Glomerular endothelial cell (primary cell): Measurements from ENCODE around the gene OMP. TPM values are rescaled to one million over a fixed set of nuclear protein-coding genes. Genes with fewer than 3 reads are reported as not detected.

Source experiments
- DNase-seq: peaks from one replicate; pipeline ENCODE4 v3.0.0-alpha.2; 2011; ENCODE audit warnings: low read depth, low spot score; ENCODE audit errors: extremely low read depth
- total RNA-seq: library from RNA; depleted of rRNA; stranded (reverse); fragments of >200 nt; gene quantifications from 2 replicates; pipeline ENCODE4 v1.2.3, GENCODE V29; 2015

Gene OMP
- total RNA-seq, 1 donor from 2014 or later = not detected

DNA sequence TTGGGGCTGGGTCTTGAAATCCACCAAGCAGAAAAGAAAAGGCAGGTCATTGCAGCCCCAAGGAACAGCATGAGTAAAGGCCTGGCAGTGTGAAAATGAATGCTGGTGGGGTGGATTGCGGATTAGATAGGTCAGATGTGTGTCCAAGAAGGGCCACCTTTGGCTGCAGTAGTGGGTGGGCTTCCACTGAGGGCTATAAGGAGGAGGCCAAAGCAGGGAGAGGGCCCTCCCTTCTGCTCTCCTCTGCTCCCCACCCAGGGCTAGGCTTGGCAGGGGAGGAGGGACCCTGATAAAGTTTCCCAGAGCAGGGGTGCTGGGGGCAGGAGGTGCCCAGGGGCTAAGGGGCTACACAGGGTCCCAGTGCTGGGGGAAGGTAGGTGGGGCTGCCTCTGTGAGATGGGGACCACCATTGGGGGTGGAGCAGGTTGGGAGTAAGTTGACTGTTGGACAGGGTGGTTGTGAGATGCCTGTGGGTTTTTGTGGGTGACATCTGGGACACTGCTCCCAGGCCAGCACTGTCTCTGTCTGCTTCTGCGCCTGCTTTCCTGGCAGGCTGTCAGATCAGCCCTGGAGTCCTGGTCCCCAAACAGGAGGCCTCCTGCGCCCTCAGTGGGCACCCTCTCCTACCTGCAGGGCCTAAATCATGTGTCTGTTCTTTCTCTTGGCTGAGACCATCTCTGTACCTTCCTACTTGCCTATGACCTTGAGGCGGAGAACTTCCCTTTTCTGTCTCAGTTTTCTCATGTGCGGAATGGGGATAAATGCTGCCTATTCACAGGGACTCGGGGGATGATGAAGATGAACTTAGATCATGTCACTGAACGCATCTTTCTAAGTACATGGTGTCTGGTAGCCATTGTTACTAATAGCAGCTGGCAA lies 33.9 kb upstream of the OMP start:
- no peak for DNase-seq

DNA sequence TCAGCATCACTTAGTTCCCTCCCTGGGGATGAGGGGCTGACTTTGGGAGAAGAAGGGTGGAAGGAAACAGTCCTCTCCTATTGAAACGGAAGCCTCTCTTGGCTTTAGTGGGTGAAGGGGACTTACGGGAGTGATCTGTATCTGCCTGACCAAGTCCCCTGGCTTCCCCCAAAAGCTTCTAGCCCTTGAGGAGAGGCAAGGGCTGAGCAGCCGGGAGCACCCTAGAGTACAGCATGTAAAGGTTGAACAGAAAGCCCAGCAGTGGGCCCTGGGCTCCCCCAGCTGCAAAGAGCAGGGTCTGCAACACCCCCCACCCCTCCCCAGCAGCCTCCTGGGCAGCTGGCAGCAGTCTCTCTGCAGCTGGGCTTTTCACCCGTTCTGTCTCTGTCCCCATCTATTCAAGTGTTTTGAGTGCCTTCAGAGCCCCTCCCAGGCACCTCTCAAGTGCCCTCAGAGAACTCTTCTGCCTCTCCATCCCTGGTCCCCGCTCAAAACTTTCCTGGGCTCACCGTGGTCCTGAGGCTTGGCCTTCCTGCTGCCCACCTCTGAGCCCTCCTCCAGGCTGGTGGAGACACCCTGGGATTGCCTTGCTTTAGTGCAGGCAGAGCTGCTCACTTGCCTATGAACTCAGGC lies 33.2 kb upstream of the OMP start:
- DNase-seq = no peak

DNA sequence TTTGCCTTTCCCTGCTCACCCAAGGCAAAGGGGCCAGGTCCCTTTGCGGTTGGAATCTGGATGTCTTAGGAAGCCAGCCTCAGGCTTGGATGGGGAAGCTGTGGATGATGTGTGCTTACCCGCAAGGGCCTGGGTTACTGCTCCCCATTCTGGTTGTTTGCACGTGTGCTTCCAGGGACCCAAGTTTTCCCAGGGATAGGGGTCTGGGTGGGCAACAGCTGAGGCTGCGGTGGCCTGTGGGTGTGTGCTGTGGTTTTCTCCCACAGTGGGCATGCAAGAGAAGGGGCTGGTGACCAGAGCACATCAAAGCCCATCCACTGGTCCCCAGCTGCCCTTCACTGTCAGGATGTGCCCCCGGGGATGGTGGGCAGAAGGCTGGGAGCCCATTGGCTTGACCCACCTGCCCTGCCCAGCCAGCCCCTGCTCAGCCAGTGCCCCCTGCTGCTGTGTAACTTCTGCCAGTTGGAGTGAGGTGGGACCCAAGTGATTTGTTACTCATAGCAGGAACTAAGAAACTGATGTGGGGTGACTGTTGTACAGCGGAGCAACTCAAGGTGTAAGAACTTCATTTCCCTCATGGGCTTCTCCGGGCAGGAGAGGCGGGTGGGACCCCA lies 32.6 kb upstream of the OMP start:
- DNase-seq = no peak

DNA sequence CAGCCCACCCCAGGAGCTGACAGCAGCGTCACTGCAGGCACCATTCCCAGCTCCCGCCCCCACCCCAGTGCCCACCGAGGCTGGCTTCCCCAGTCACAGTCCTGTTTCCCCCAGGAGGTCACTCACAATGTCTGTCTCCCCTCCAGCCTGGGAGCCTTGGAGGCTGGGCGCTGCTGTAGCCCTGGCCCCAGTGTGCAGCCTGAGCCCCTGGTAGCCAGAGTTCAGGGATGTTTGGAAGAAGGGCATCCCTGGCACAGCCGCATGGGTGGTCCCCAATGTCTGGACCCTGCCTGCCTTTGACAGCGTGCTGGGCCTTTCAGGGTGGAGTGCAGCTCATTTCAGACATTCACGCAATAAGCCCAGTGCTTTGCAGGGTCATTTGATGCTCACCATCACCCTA lies 31.6 kb upstream of the OMP start:
- no peak for DNase-seq

DNA sequence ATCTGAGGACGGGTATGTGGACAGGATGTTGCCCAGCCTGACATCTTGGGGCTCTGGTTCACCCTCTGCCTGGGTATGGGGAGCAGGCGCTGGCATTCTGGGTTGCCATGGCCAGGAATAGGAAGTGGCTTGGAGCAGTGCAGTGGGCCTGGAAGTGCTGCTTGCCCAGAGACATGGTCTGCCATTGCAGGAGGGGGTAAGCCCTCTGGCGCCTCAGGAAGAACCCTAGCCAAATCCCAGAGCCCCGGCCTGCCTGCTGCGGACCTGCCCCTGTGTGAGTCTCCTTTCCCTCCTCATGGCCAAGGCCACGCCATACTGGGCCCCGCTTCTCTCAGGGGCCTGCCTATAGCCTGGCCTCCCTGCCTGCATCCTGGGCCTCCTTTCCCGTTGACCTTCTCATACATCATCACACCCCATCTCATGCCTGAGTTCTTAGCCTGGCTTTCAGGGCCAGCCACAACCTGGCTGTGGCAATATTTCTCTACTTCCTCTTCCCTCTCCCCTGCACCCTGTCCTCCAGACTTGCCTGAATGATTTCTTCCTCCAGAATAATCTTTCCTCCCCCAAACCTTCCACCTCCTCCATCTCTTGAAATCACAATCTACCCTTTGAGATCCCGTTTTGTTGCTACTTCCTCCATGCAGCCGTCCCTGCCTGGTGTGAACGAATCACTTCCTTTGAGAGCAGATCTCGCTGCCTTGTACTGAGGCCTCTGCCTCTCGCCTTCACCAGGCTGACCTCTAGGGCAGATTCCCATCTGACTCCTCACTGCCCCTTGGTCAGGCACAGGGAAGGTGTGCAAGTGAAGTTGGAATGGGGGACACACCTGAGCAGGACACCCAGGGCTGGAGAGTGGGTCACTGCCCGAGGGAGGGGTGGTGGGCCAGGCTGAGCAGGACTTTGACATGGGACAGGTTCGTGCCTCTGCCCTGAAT lies 30.7 kb upstream of the OMP start:
- no peak for DNase-seq

DNA sequence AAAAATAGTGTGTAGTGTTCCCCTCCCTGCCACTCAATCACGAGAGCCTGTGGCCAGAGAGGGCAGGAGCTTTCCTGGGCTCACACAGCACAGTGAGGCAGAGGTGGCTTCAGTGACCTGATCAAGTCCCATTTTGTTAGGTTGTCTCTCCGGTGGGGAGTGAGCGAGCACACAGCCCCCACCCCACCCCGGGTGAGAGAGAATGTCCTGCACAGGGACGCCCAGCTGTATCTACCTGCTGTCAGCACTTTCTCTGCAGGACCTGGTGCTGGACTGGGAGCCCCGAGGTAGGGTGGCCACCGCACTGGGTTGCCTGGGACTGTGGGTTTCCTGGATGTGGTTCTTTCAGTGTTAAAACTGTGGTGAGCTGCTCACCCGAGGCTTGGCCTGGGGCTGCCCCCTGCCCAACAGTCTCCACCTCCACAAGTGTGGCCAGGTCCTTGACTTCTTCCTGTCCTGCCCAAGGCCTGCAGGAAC lies 29.8 kb upstream of the OMP start:
- DNase-seq = no peak

DNA sequence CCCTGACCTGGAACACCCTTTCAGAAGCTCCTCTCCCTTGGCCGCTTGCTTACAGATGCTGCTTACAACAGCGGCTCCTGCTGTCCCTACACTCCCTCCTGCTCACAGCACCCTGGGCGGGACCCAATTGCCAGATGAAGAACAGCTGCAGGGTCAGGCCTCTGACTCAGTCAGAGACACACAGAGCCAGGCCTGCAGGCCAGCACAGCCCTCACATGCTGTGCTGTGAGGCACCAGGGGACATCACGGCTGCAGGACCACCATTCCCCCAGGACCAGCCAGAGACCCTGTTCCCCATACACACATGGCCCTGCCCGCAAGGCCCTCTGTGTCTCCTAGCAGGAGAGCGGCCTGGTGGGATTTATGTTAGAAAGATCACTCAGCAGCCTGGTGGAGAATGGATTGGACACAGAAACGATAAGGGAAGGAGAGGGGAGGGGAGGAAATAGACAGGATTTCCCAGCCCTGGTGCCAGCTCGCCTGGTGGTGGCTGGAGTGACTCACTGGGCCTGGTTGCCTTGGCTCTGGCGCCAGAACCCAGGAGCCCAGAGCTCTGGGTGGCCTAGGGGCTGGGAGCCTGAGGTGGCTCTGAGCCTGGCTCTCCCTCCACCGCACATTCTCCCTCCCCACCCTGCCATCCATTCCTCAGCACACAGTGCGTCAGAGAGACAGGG lies 29.2 kb upstream of the OMP start:
- peak; percentile 31 for DNase-seq

DNA sequence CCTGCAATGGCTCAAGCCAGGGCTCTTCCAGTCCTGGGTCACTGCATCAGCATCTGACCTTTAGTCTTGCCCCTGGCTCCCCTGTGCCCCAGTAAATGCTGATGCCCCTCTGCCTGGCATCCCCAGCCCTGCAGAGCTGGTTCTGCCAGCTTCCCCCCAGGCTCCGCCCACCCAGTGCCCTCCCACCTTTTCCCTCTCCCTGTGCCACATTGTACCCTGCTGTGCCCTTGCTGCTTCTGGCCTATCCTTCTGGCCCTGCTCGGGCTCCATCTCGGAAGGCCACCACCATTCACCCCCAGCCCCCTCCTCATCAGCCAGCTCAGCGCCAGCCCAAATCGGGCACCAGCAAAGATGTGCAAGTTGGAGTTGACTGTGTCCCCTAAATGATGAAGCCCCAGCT lies 28.4 kb upstream of the OMP start:
- no peak for DNase-seq

DNA sequence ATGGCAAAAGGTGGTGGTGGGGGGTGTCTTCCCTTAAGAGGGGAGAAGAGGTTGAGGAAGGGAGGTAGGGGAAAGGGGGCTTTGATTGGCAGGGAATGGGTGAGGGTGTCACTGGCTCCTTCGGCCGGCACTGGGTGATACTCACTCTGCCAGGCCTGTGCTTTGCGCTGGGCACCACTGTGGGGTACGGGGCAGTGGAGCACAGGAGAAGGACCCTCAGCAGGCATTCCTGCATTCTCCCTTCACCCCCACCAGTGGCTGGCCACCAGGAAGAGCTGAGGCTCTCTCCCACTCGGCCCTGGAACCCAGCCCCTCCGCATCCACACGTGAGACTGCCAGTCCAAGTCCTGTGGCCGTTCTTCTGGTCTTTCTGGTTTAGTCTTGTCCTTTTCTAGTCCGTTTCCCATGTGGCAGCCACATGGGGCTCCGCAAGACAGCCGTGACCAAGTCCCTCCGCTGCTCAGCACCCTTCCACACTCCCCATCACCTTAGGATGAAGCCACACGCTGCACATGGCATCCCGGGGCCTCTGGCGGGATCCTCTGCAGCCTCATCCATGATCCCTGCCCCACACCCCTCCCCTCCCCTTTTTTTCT lies 27.9 kb upstream of the OMP start:
- DNase-seq = no peak

DNA sequence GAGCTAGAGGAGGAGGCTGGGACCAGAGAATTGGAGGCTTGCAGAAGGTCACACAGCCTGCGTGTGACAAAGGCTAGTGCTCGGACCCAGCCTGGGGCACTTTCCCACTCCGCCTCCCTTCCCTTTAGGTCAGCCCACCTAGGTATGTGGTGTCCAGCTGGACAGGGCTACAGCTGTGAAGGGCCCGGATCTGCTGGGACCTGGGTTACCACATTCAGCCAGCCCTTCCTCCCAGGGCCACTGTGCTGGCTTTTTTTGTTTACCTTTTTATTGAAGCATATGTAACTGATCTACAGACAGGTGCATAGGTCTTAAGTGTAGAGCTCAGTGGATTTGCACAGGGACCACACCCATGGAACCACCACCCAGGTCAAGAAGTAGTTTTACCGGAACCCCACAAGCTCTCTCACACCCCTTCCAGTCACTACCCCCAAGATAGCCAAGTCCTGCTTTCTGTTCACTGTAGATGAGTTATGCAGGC lies 27.2 kb upstream of the OMP start:
- no peak for DNase-seq

DNA sequence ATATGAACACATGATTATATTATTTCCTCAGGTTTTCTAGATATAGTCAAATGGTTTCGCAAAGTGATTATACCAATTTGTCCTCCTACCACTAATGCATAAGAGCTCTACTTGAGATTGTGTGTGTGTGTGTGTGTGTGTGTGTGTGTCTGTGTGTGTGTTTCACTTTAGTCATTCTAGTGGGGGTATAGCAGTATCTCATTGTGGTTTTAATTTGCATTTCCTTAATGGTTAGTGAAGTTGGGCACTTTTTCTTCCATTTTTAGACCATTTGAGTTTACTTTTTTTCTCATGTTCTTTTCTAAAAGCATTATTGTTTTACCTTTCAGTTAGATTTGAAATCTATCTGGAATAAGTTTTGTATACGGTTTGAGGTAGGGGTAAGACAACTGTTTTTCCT lies 23.0 kb upstream of the OMP start:
- DNase-seq = no peak

DNA sequence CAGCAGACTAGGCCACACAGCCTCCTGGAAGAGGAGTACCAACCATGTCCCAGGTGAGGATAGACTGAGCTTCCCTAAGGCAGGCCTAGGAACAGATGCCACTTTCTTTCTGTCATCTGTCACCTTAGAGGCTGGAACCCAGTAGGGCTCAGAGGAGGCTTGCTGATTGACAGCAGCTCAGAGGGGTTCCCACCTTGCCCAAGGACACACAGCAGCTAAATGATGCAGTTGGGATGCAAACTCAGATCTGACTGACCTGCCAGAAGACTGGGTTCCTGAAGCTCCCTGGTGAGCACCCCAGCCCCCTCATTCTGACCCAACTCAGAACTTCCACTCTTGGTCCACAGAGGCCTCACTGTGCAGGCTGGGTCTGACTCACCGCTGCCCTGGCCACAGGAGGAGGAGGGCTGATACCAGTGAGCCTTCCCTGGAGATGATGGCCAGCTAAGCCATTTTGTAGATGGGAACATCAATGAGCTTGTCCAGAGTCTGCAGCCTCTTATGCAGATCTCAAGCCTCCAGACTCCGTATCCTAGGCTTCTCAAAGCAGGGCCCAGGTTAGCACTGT lies 21.9 kb upstream of the OMP start:
- no peak for DNase-seq

DNA sequence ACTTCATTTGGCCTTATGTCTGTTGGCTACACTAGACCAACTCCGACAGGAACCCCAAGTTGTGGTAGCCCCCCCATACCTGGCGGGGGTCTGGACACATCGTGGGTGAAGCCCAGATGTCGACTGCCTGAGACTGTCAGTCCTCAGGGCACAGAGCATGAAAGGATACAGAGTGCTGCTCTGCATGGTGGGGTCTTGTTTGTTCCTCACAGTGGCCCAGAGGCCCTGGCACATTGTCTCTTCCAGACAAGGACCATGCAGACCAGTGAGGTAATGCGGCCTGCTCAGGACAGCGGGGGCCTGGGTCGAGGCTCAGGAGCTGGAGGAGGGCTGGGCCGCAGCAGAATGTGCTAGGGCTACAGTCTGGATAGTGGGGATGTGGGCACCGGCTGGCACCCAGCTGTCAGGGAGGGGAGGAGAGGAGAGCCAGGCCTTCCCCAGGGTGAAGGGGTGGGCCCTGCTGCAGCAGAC lies 21.2 kb upstream of the OMP start:
- DNase-seq = no peak

DNA sequence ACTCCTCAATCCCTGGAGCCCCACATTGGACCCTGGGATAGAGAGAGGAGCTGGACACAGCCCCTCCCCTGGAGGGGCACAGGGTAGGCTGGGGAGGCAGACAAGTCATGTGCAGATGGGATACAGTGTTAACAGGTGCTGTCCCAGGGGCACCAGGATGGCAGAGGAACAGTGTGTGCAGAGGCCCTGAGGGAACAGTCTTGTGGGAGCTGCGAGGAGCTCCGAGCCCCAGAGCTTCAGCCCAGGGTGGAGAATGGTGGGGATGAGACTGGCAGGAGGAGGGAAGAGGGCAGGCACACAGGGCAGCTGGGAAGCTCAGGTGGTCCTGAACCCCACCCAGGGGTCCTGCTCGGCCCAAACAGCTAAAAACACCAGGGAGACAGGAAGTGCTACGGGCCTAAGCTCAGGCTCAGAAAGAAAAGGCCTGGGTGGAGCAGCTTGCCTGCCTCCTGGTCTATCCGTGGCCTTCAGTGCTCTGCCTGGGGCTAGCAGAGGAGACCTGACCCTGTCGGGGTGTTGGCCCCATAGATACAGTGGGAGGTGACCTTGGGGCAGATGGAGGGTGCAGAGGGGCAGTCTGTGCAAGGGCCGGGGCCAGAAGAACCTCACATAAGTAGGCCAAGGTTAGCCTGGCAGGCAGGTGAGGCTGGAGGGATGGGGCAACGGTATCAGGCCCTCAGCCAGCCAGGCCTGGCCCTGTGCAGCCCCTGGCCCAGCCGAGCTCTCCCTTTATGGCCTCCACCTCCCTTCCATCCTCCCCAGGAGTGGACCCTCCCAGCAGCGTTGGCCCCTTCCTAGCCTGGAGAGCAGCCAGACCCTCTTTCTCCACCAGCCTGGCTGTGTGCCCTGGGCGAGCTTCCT lies 20.4 kb upstream of the OMP start:
- DNase-seq = no peak

DNA sequence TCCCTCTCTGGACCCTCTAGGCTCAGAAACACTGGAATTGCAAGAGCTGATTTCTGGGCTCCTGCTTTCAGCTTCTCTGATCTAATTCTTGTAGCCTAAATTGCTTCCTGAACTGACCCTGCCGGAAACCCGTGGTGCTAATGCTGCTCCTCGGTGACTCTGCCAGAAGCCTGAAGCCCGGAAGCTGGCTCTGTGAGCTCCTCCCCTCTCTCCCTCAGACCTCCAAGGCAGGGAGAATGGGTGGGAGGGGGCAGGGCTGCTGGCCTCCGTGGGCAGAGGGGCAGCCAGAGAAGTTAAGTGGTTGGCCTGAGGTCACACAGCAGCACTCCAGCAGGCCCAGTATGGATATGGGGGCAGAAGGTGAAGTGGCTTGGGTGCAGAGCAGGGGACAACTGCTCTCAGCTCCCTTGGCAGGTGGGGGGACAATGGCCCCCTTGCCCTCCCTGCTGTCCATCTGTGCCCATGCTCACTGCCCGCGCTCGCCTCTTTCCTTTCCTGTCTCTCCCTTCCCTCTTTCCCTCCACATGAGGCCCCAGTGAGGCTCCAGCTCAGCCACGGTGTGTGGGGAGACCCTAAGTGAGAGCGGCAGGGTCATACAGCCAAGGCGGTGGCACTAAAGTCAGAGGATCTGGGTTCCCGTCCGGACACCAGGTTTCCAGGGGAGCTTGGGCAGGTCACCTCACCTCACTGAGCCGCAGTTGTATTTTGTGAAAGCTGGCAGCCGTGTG lies 19.6 kb upstream of the OMP start:
- peak; percentile 14 for DNase-seq

DNA sequence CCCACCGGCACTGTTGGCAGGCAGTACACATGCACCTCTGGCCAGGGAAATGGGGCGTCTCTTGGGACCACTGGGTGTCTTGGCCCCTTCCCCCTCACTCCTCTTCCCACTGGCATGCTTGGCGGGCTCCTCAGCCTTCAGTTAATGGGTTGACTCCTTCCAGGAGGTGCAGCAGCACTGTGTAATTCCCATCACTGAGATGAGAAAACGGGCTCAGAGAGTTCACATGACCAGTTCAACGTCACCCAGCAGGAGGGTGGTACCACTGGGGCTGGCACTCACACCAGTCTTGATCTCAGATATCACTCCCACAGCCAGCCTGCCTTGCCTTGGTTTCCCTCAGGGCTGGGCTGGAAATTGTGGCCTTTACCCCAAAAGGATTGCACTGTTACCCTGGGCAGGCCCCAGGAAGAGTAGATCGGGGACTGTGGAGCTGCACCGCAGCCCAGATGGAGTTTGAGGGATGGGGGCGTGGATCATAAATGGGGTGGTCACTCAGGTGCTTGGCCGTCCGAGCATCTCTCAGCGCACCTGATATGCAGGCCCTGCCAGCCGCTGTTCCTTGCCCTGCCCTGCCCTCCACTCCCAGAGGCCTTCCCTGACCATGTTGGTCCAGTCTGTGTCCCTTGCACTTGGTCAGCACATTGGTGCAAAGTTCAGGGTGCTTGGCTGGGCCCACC lies 18.9 kb upstream of the OMP start:
- DNase-seq = no peak

DNA sequence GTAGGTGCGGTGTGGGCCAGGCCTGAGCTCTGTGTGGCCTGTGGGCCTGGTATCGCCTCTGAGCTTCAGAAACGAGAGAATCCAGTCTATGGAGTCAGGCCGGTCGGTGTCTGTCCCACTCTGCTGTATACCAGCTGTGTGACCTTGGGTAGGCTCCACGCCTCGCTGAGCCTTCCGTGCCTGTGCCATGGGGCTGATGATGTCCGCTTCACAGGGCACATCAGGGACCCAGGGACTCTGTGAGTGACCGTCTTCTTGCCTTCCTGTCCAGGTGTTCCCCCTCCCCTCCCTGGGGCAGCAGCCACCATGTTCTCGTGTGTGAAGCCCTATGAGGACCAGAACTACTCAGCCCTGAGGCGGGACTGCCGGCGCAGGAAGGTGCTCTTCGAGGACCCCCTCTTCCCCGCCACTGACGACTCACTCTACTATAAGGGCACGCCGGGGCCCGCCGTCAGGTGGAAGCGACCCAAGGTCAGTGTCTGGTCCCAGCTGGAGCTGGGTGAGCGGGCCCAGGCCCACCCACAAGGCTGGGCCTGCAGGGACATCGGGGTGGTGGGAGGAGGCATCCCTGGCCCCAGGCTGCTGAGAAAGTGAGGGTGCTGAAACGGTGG lies 18.0 kb upstream of the OMP start:
- DNase-seq = no peak
